H9 (cell line): ENCODE measurements around the gene CFAP119. TPM values are rescaled to one million over a fixed set of nuclear protein-coding genes. Genes with fewer than 3 reads are reported as not detected.

Source experiments
- DNase-seq: peaks from one replicate; pipeline ENCODE4 v3.0.0-alpha.2; 2017
- H2AFZ ChIP-seq: one replicate; pipeline ENCODE4 v1.6.1; 2013; ENCODE audit warnings: mild to moderate bottlenecking, low read length, control low read depth, moderate library complexity
- H2AK5ac ChIP-seq: 2 replicates; pipeline ENCODE4 v1.6.1; 2013; ENCODE audit warnings: low read length, control low read depth, mixed read lengths; ENCODE audit not compliant: insufficient read length
- H2BK120ac ChIP-seq: one replicate; pipeline ENCODE4 v1.6.1; 2013; ENCODE audit warnings: low read depth, mild to moderate bottlenecking, low read length, control low read depth, inconsistent platforms; ENCODE audit not compliant: poor library complexity, severe bottlenecking
- H2BK12ac ChIP-seq: 2 replicates; pipeline ENCODE4 v1.6.1; 2013; ENCODE audit warnings: low read length, control low read depth, mixed read lengths, low read depth; ENCODE audit not compliant: insufficient read length
- H2BK15ac ChIP-seq: 2 replicates; pipeline ENCODE4 v1.6.1; 2013; ENCODE audit warnings: low read depth, low read length, control low read depth
- H2BK20ac ChIP-seq: one replicate; pipeline ENCODE4 v1.6.1; 2013; ENCODE audit warnings: low read depth, mild to moderate bottlenecking, low read length, control low read depth, inconsistent platforms; ENCODE audit not compliant: poor library complexity, severe bottlenecking
- H2BK5ac ChIP-seq: 2 replicates; pipeline ENCODE4 v1.6.1; 2013; ENCODE audit warnings: low read length, control low read depth, mixed read lengths; ENCODE audit not compliant: insufficient read length
- H3K14ac ChIP-seq: 2 replicates; pipeline ENCODE4 v1.6.1; 2013; ENCODE audit warnings: low read length, control low read depth; ENCODE audit not compliant: insufficient read depth
- H3K18ac ChIP-seq: 2 replicates; pipeline ENCODE4 v1.6.1; 2013; ENCODE audit warnings: low read depth, mild to moderate bottlenecking, mixed read lengths, low read length, control low read depth; ENCODE audit not compliant: insufficient read length
- H3K23ac ChIP-seq: 2 replicates; pipeline ENCODE4 v1.6.1; 2013; ENCODE audit warnings: low read length, control low read depth, mixed read lengths, low read depth; ENCODE audit not compliant: insufficient read length
- H3K23me2 ChIP-seq: 2 replicates; pipeline ENCODE4 v1.6.1; 2013; ENCODE audit warnings: low read depth, mild to moderate bottlenecking, mixed read lengths, low read length, control low read depth; ENCODE audit not compliant: insufficient read length, poor library complexity, severe bottlenecking
- H3K27ac ChIP-seq: 2 replicates; pipeline ENCODE4 v1.5.1; 2013; ENCODE audit warnings: low read length, control low read depth, mixed read lengths, low read depth; ENCODE audit not compliant: insufficient read length
- H3K27me3 ChIP-seq: 2 replicates; pipeline ENCODE4 v1.6.1; 2013; ENCODE audit warnings: low read length, control low read depth, inconsistent platforms; ENCODE audit not compliant: insufficient read depth
- H3K4ac ChIP-seq: 2 replicates; pipeline ENCODE4 v1.6.1; 2013; ENCODE audit warnings: low read depth, mild to moderate bottlenecking, control low read depth, inconsistent platforms, low read length, moderate library complexity
- H3K4me1 ChIP-seq: 2 replicates; pipeline ENCODE4 v1.6.1; 2013; ENCODE audit warnings: low read length, control low read depth, inconsistent platforms; ENCODE audit not compliant: insufficient read depth
- H3K4me2 ChIP-seq: 2 replicates; pipeline ENCODE4 v1.6.1; 2013; ENCODE audit warnings: low read length, control low read depth, mixed read lengths; ENCODE audit not compliant: insufficient read length, insufficient read depth
- H3K56ac ChIP-seq: 2 replicates; pipeline ENCODE4 v1.6.1; 2013; ENCODE audit warnings: low read depth, mild to moderate bottlenecking, mixed read lengths, low read length, control low read depth; ENCODE audit not compliant: insufficient read length
- H3K79me1 ChIP-seq: 2 replicates; pipeline ENCODE4 v1.6.1; 2013; ENCODE audit warnings: low read depth, mild to moderate bottlenecking, moderate library complexity, low read length, control low read depth, inconsistent platforms; ENCODE audit not compliant: insufficient read depth, poor library complexity, severe bottlenecking
- H3K79me2 ChIP-seq: 2 replicates; pipeline ENCODE4 v1.6.1; 2013; ENCODE audit warnings: low read length, control low read depth, inconsistent platforms; ENCODE audit not compliant: insufficient read depth
- H3K9ac ChIP-seq: 2 replicates; pipeline ENCODE4 v1.6.1; 2013; ENCODE audit warnings: low read length, control low read depth, mixed read lengths; ENCODE audit not compliant: insufficient read length; ENCODE audit errors: extremely low read depth
- H3K9me3 ChIP-seq: one replicate; pipeline ENCODE4 v1.6.1; 2013; ENCODE audit warnings: low read depth, low read length, inconsistent platforms; ENCODE audit not compliant: control insufficient read depth
- H3T11ph ChIP-seq: one replicate; pipeline ENCODE4 v1.6.1; 2013; ENCODE audit warnings: mild to moderate bottlenecking, low read length, control low read depth, inconsistent platforms
- H4K20me1 ChIP-seq: one replicate; pipeline ENCODE4 v1.6.1; 2013; ENCODE audit not compliant: control insufficient read depth, insufficient read length, insufficient read depth
- H4K5ac ChIP-seq: 2 replicates; pipeline ENCODE4 v1.6.1; 2013; ENCODE audit warnings: low read depth, mild to moderate bottlenecking, mixed read lengths, low read length, control low read depth; ENCODE audit not compliant: insufficient read length
- H4K8ac ChIP-seq: replicated peaks from 2 replicates; pipeline ENCODE4 v1.6.1; 2013; ENCODE audit warnings: low read length, control low read depth, mixed read lengths, low read depth; ENCODE audit not compliant: insufficient read length
- H4K91ac ChIP-seq: 2 replicates; pipeline ENCODE4 v1.6.1; 2013; ENCODE audit warnings: low read depth, mild to moderate bottlenecking, moderate library complexity, mixed read lengths, low read length, control low read depth; ENCODE audit not compliant: insufficient read length
- H3K27ac Mint-ChIP-seq, 3 experiments: 2 replicates in 2 of 3; 3 replicates in 1 of 3; pipeline ENCODE4 v1.8.0; 2020 to 2021; ENCODE audit warnings: mixed read lengths in 3 of 3, mild to moderate bottlenecking in 1 of 3, moderate library complexity in 1 of 3
- H3K27me3 Mint-ChIP-seq: 2 replicates; pipeline ENCODE4 v1.8.0; 2021; ENCODE audit warnings: low read depth, mild to moderate bottlenecking, moderate library complexity, mixed read lengths
- H3K36me3 Mint-ChIP-seq, 3 experiments: 2 replicates in 2 of 3; 3 replicates in 1 of 3; pipeline ENCODE4 v1.8.0; 2020 to 2021; ENCODE audit warnings: low read depth in 3 of 3, mixed read lengths in 3 of 3; ENCODE audit not compliant: insufficient read depth in 1 of 3
- H3K4me1 Mint-ChIP-seq, 2 experiments: 2 replicates each; pipeline ENCODE4 v1.8.0; 2020; ENCODE audit warnings: mixed read lengths in 2 of 2
- H3K4me3 Mint-ChIP-seq, 2 experiments: 2 replicates in 1 of 2; 3 replicates in 1 of 2; pipeline ENCODE4 v1.8.0; 2020 to 2021; ENCODE audit warnings: mild to moderate bottlenecking in 2 of 2, mixed read lengths in 2 of 2, moderate library complexity in 1 of 2
- H3K9me3 Mint-ChIP-seq, 2 experiments: 2 replicates in 1 of 2; 3 replicates in 1 of 2; pipeline ENCODE4 v1.8.0; 2020; ENCODE audit warnings: mild to moderate bottlenecking in 2 of 2, mixed read lengths in 2 of 2, moderate library complexity in 1 of 2
- WGBS: extraction: QIAGEN DNeasy Blood & Tissue Kit; methylation state at CpG from one replicate; pipeline ENCODE4 v1.1.7; 2013; ENCODE audit warnings: missing lambda C conversion rate, low lambda C conversion rate, mixed read lengths; ENCODE audit not compliant: insufficient read length; ENCODE audit errors: extremely low coverage; 5-methylcytosine and 5-hydroxymethylcytosine counted together
- total RNA-seq: library from RNA; stranded (reverse); gene quantifications from 2 replicates; pipeline ENCODE4 v1.2.1, GENCODE V29; 2021
- TF ChIP-seq, protein P1 (sequence below): fragments of 200-600 bp; sonication (generic); conservative IDR thresholded peaks from 3 replicates; pipeline ENCODE4 v1.8.0; 2021; ENCODE audit warnings: antibody characterized with exemption, mild to moderate bottlenecking

The CFAP119 gene
- total RNA-seq, 1 experiment from 2014 or later = 5.4 TPM

DNA sequence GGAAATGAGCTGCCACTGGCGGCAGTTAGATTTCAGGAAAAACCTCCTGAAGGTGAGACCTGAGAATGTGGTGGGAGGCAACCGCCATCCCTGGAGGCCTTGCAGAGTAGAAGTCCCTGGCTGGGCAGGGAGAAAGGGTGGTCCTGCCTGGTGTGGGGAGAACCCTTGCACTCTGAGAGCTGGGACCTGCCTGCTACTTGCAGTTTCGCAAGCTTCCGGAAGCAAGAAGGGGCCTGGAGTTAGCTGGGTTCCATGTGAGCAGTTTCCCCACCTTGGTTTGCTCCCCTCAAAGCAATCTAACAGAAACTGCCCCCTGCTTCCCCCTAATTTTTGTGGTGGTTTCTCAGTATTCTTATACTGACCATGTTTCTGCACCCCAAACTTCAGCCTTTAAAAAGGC, 18.7 kb upstream of the CFAP119 start:
- no peak overlapping the region for H3K23ac ChIP-seq
- H2BK20ac ChIP-seq = no peak overlapping the region
- Mint-ChIP-seq H3K36me3 (peaks cover 14 to 36% (median 26%) of the 10 kb centered on the region in 3 experiments; a peak in 6 of 7 replicates), H3K9me3 (no peaks in the 10 kb centered on the region), H3K27me3 (peaks cover 3% of the 10 kb centered on the region; the same call in 1 of the 2 replicates), H3K4me1 (peaks cover 18 to 29% of the 10 kb centered on the region in 2 experiments), H3K27ac (peak overlapping the region in 1 of 3 experiments; percentile 4; a peak in 2 of 7 replicates), H3K4me3 (no peak overlapping the region)
- no peak for DNase-seq
- WGBS = no CpG with 5 or more reads among the region's 4 CpGs
- no peak overlapping the region for H2BK5ac ChIP-seq
- peaks cover 4% of the 10 kb centered on the region for H3K79me1 ChIP-seq
- H3K56ac ChIP-seq = no peak overlapping the region
- H4K8ac ChIP-seq = no peak overlapping the region
- peaks cover 3% of the 10 kb centered on the region for H4K20me1 ChIP-seq
- no peak overlapping the region for H3K18ac ChIP-seq
- H3T11ph ChIP-seq = no peak overlapping the region
- TF ChIP-seq, protein P1, sequence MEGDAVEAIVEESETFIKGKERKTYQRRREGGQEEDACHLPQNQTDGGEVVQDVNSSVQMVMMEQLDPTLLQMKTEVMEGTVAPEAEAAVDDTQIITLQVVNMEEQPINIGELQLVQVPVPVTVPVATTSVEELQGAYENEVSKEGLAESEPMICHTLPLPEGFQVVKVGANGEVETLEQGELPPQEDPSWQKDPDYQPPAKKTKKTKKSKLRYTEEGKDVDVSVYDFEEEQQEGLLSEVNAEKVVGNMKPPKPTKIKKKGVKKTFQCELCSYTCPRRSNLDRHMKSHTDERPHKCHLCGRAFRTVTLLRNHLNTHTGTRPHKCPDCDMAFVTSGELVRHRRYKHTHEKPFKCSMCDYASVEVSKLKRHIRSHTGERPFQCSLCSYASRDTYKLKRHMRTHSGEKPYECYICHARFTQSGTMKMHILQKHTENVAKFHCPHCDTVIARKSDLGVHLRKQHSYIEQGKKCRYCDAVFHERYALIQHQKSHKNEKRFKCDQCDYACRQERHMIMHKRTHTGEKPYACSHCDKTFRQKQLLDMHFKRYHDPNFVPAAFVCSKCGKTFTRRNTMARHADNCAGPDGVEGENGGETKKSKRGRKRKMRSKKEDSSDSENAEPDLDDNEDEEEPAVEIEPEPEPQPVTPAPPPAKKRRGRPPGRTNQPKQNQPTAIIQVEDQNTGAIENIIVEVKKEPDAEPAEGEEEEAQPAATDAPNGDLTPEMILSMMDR = no peak
- no peak overlapping the region for H3K27ac ChIP-seq
- H3K4ac ChIP-seq = no peak overlapping the region
- no peaks in the 10 kb centered on the region for H3K4me1 ChIP-seq
- no peak overlapping the region for H4K91ac ChIP-seq
- no peak overlapping the region for H2BK120ac ChIP-seq
- H3K4me2 ChIP-seq = no peak overlapping the region
- no peak overlapping the region for H2BK12ac ChIP-seq
- H3K9me3 ChIP-seq = no peaks in the 10 kb centered on the region
- H3K23me2 ChIP-seq = peaks cover 4% of the 10 kb centered on the region
- H3K14ac ChIP-seq = no peak overlapping the region
- H2BK15ac ChIP-seq = no peak overlapping the region
- no peak overlapping the region for H2AFZ ChIP-seq
- H4K5ac ChIP-seq = no peak overlapping the region
- no peak overlapping the region for H2AK5ac ChIP-seq
- no peak overlapping the region for H3K9ac ChIP-seq
- peaks cover 3% of the 10 kb centered on the region; the same call in 1 of the 2 replicates for H3K79me2 ChIP-seq
- no peaks in the 10 kb centered on the region for H3K27me3 ChIP-seq
